D721Med (cell line): ENCODE data around the gene SCAF11.

ENCODE experiments used
- DNase-seq: peaks from one replicate; pipeline ENCODE4 v3.0.0; 2011; ENCODE audit warnings: low spot score; ENCODE audit not compliant: insufficient read length
- FAIRE-seq: peaks from 2 replicates; lab custom pipeline; 2011; peaks lifted over from hg19 to GRCh38; lab: Jason Lieb, UNC
- CTCF ChIP-seq: IDR thresholded peaks from 2 replicates; pipeline ENCODE4 v1.5.1; 2012; ENCODE audit warnings: mild to moderate bottlenecking, control low read depth; ENCODE audit not compliant: insufficient read depth; ENCODE audit errors: missing control alignments

SCAF11 gene

GRCh38 chr12:45944771-45945170 lies 45.6 kb downstream of the SCAF11 start:
- TF ChIP-seq CTCF: no peak
- no peak for DNase-seq
- FAIRE-seq: no peak

GRCh38 chr12:45939759-45940158 lies 50.6 kb downstream of the SCAF11 start:
- DNase-seq (no peak), FAIRE-seq (no peak)
- no peak for TF ChIP-seq CTCF

GRCh38 chr12:45938566-45938965 lies 51.8 kb downstream of the SCAF11 start:
- no peak for FAIRE-seq
- no peak for DNase-seq
- no peak for TF ChIP-seq CTCF

GRCh38 chr12:45934956-45935355 lies 55.4 kb downstream of the SCAF11 start:
- TF ChIP-seq CTCF: no peak
- FAIRE-seq: no peak
- no peak for DNase-seq

GRCh38 chr12:45933504-45933903 lies 56.9 kb downstream of the SCAF11 start:
- no peak for TF ChIP-seq CTCF
- no peak for DNase-seq
- FAIRE-seq: no peak

- no peak for FAIRE-seq
- no peak for DNase-seq
- no peak for TF ChIP-seq CTCF
Measured at GRCh38 chr12:45930369-45930768, 60.0 kb downstream of the SCAF11 start.

GRCh38 chr12:45928309-45928708 lies 62.1 kb downstream of the SCAF11 start:
- DNase-seq: no peak
- TF ChIP-seq CTCF: no peak
- no peak for FAIRE-seq
